K562 (cell line): ENCODE measurements around the gene PRKAA2.

Experiments used
- CEBPG ChIP-seq, 3 experiments: fragments of 200-800 bp in 1 of 3; sonication (Bioruptor generic) in 1 of 3; sonication (generic) in 1 of 3; formaldehyde crosslinking in 1 of 3; IDR thresholded peaks in 2 of 3; conservative IDR thresholded peaks in 1 of 3; 2 replicates each; pipeline versions ENCODE4 v1.6.1 to v1.8.0; 2016 to 2022; ENCODE audit warnings: missing compliant biosample characterization in 2 of 3, missing genetic modification characterization in 2 of 3, mild to moderate bottlenecking in 1 of 3, missing genetic modification reagents in 1 of 3
- EZH2 ChIP-seq: IDR thresholded peaks from 2 replicates; pipeline ENCODE4 v1.6.1; 2012; ENCODE audit warnings: low read depth, mild to moderate bottlenecking, inconsistent platforms, low read length, borderline replicate concordance

DNA sequence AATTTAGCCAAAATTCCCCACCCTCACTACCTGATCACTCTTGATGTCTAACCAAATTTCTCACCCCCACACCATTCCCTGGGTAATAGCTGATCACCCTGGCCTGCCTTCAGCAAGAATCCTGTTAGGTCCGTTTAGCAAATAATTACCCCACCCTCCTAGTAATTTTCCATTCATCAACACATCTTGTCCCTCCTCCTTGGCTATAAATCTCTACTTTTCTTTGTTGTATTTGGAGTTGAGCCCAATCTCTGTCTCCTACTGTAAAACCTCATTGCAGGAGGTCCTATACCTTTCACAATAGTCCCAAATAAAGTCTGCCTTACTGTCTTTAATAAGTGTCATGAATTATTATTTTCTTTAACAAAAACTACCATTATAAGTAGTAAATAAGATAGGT, 6.9 kb upstream of the PRKAA2 start:
- TF ChIP-seq EZH2 (no peak), CEBPG (CRISPR knock-in tag; IDR thresholded peaks at IDR 0.05) (no peak), CEBPG (tag; conservative IDR thresholded peaks at IDR 0.05 in 1 of 2, IDR thresholded peaks at IDR 0.05 in 1 of 2) (no peak)
